ENCODE results near the gene CLTRN.
"Not testable (repeated sequence)": the region's sequence is repeated elsewhere in the genome, so short reads cannot be mapped to it uniquely, and the experiment has no call there.

Gene CLTRN

DNA sequence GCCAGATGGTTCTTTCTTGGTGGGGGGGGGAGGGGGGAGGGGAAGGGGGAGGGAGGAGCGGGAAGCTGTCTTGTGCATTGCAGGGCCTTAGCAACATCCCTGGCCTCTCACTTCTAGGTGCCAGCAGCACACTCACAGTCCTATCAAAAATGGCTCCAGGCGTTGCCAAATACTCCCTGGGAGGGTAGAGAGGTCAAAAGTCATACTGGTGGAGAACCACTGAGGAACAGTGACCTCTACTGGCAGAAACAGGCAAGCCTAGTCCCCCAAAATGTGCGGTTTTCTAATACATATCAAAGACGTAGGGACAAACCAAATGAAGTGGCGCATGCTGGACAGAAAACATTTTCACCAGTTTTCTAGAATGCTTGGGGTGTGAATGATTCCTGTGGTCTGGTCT, 17.1 kb downstream of the CLTRN start:
- DNase-seq (ENCODE audit: low read depth in 2 of 2): not testable (repeated sequence)

DNA sequence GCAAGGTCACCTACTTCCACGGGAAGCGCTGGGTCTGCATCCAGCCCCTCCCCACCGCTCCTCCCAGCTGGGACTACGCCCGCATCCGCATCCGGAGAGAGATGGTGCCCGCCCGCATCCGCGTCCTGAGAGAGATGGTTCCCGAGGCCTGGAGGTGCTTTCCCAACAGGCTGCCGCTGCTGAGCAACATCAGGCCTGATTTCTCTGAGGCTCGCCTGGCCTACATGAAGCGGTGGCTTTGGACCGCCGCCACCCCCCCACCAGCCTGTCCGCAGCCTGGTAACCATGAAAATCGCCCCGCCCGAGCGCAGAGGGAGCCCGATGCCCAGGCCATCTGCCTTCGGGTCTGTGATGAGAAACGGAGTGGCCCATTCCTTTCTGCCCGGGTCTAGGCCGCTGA, 18.1 kb downstream of the CLTRN start:
- no peak for DNase-seq (ENCODE audit: low read depth in 2 of 2)

DNA sequence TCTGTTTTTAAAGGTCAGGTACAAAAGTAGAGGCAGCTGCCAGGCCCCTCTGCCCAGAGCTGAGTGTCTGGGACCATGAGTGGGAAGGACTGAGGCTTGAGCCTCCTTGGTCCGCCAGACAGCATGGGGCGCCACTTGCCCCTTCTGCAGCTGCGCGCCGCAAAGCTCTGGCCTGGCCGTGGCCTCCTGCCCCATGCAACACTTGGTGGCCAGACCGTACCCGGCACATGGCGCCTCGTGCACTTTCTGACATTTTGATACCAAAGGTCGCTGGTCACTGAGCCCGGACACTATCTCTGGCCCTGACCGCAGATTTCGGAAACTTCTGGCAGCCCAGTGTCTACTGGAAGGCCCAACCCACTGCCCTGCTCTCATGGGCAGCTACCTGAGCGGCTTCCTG, 18.6 kb downstream of the CLTRN start:
- DNase-seq (ENCODE audit: low read depth in 2 of 2): no peak

DNA sequence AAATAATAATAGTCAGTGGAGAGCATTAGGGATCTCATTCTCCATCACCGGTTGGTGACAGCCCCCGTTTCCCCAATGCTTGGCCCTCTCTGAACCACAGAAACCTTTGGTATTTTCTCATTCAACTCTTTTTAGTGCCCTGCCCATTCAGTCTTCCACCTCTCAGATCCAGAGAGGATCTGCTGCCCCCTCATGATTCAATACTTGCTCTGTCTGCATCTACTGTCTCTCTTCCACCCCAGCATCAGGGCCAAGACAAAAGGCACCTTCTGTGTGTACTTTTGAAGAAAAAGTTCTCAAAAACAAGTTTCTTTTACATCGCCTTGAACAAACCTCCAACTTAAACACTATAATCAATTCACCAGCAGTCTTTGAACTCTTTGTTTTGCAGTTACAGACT, 19.3 kb downstream of the CLTRN start:
- DNase-seq (ENCODE audit: low read depth in 2 of 2): no peak

DNA sequence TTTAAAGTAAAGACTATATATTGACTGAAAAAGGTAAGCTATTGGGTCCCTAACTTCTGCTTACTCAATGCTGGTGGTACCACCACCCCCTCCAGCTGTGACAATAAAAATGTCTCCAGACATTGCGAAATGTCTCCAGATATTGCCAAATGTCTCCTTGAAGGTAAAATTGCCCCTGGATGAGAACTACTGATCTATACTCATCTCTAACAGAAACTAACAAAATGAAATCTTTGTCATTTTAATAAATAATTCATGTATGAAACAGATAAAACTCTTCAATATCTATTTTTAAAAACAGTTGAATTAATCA, 20.1 kb downstream of the CLTRN start:
- DNase-seq (ENCODE audit: low read depth in 2 of 2): no peak

DNA sequence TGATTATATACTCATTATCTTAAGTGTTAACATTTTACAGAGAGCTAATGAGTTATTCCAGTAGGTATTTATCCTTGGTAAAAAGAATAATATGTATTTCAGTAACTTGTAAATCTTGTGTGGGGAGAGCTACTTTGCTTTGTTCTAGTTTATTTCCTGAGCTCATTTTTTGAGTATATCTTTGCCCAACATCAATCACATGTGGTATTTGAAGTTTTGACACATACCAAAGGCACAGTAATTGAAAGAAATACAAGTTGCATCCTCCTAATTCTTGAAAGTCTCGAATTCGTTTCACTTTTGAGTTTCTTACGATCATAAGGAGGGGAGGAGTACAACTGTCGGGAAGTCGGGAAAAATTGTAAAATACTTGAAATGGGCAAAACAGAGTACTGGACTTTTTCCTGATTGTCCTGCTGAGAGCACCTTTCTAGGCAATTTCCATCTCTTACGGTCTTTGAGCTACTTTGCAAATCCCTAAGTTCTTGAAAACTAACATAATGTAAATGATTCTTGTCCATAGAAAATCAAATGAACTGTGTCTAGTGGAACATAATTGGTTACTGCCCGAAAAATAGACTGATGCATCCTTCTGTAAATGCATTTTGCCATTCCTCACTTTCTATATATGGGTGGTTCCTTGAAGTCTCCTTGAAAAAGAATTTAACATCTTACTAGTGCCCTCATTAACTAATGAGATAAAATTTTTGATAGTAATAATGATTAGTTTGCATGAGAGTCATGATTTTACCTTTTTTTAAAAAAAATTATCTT, 20.6 kb downstream of the CLTRN start:
- DNase-seq (ENCODE audit: low read depth in 2 of 2): no peak

DNA sequence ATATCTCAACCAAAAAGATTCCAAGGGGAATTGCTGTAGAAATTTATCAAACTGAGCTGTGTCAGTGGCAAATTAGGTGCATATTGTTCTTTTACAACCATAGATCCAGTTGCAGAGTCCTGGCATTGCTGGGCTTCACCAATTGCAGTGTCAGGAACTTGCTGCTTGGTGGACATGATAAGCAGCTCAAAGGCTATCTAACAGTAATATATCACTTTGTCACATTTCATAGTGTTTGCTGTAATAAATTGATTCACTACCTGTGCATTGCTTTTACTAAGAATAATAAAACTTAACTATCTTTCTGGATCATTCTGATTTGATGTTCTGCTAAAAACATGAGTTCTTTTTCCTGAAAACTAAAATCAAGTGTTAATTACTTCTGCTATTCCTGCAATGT, 33.0 kb downstream of the CLTRN start:
- DNase-seq (ENCODE audit: low read depth in 2 of 2): no peak

DNA sequence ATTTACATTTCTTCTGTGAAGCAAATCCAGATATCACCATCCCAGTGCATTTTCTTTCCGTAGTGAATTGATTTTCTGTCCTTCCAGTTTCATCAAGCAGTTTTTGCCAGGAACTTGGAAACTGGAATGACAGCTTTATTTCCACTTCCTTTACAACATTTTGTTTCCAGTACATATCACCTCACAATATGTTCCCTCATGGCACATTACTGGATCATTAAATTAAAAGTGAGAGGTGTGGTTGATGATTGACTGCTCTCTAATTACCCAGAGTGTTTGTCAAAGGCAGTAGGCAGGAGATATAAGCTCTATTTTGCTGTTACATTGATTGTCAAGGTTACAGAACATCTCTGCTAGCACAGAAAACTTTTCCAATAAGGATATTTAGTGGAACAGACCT, 41.6 kb downstream of the CLTRN start:
- no peak for DNase-seq (ENCODE audit: low read depth in 2 of 2)

DNA sequence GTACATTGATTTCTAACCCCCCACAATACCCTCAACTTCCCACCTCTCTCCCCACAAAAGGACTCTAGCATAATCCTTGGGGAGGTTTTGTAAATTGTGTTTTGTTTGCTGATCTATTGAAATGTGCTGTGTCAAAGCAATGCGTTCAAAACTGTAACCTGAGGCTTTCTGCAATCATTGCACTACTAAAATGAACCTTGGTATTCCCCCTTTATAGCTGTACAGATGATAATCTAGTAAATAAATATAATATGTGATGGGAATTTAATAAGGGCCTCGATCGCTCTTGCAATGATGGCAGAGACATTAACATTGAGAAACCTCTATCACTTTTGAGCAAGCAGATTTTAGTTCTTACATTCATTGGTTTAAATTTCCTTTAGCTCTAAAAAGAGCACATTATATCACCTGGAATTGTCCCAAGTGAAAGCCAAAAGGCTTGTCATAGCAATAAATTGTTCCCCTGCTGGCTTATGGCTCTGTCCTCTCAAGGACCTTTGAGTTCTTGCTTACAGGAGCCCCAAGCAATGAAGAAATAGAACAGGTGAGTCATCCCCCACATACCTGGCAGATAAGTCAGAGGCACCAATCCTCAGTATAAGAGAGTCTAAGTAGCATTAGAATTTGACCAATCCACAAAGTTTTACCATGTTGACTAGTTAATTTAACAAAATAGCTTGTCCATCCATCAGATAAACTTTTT, 45.4 kb downstream of the CLTRN start:
- DNase-seq (ENCODE audit: low read depth in 2 of 2): no peak

DNA sequence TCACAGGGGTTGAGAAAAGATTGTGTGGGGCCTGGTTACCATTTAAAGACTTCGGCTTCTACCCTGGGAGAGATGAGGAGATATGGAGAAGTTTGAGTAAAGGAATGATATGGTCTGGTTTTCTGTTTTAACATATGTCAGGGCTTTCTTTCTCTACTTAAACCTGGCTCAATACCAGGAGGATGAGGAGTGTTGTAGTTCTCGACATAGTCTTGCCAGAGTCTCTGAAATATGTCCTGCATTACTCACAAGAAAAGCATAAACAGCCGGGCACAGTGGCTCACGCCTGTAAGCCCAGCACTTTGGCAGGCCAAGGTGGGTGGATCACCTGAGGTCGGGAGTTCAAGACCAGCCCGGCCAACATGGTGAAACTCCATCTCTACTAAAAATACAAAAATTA, 47.5 kb downstream of the CLTRN start:
- DNase-seq (ENCODE audit: low read depth in 2 of 2): no peak

DNA sequence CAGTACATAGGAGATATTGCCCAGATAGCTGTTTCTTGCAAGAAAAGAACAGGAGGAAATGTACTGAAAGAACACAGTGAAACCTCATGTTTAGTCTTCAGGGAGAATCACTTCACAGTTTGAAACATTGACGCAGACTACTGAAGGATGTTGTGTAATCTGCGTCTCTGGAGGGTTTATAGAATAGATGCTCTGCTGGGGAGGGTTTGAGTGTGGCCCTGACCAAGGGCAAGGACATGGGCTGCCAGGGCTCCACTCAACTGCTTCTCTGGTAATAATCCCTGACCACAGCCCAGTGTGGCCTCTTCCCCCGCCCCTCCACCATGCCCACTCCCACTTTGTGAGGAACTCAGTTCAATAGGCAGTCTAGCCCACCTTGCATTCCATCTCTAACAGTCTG, 48.1 kb downstream of the CLTRN start:
- DNase-seq (ENCODE audit: low read depth in 2 of 2): no peak

DNA sequence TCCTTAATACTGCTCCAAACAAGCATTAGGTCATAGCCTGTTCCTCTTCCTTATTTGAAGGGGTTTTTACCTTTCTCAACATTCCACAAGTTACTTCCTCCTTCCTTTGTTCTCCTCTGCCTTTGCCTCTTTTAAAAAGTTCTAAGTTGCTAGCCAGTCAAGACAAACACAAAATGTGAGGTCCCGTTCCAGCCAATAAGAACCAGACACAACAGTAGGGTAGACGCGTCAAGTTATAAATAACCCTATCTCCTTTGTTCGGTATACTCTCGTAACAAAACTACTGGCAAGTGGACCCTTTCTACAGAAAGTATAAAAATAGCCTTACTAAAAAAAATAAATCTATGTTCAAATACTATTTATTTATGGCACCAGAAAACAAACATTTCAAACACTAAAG, 57.5 kb downstream of the CLTRN start:
- DNase-seq (ENCODE audit: low read depth in 2 of 2): no peak

DNA sequence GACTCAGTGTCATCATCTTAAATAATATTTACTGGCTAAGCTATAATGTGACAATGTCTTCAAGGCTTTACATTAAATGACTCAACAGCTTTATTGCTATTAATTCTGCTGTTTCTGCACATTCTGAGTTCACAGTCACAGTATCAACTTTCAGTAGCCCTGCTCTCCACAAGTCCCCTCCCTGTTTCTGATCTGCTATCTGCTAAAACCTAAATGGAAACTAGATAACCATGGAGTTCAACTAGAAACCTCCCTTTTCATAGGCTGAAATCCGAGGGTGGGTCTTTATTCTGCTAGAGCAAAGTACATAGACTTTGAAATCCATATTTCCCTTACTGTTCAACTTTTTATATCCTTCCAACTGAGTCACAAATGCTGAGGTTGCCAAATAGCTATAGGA, 58.5 kb downstream of the CLTRN start:
- no peak for DNase-seq (ENCODE audit: low read depth in 2 of 2)

DNA sequence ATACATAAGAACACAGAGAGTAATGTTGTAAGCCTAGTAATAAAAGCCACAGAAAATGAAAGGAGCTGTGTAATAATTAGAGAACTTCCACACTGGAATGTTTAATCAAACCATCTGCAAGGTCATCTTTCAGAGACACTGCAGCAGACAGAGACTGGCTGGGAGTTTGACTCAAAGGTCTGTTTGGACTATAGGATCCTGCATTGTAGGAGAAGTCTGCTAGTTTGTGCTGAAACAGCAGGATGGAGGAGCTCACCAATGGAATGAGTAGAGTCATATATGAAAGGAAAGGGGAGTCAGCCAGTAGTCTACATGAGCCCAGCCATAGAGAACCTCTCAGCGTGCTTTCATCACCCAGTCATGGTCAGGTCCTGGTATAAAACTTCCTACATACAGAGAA, 59.4 kb downstream of the CLTRN start:
- no peak for DNase-seq (ENCODE audit: low read depth in 2 of 2)

DNA sequence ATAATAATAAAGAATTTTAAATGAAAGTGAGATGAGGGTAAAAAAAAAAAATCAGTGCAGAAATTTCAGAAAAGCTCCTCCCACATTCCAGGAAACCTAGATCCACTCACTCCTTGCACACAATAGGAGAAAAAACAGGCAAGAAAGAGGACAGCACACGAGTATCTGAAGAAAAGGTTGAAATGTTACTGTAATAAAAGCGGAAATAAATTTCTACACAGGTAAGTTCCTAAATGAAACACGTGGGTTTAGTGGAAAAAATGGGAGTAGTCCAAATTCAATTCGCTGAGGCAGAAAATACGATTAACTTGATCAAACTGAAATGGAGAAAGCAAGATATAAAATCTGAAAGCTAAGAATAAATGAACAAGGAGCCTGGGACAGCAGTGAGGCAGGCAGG, 61.8 kb downstream of the CLTRN start:
- no peak for DNase-seq (ENCODE audit: low read depth in 2 of 2)

DNA sequence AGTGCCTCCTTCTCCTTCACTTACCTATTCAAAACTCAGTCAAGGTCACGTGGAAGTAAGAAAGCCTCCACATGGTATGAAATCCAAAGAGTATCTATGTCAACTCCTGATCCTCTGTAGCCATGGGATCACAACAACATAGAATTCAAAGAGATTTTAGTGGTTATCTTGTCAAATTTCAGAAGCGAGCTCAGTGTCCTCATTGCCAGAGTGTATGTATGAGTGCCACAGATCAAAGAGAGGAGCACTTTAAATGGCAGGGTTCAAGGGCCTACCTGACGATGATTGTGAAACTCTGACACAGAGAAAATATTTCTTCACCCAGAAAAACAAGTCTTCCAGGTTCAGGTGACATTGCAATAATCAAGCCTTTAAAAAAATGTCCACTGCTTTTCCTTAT, 62.7 kb downstream of the CLTRN start:
- DNase-seq (ENCODE audit: low read depth in 2 of 2): no peak

DNA sequence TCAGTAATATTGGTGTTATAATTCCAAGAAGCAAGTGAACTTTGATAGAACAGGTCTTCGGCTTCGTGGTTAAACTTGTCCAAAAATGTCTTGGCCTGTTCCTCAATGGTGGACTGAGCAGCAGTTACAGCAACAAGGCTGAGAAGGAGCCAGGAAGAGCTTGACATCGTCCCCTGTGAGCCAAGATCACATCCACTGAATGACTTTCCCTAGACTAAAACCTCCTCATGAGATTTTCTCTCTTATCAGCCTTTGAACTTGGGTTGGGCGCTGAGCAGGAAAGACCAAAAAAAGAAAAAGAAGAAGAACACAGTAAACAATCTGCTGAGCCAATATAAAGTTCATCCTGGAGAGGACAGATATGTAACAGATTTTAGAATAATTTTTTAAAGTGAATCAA, 63.9 kb downstream of the CLTRN start, which contains the start of gene ACE2:
Gene ACE2 (minus strand): TSS at position 216 of the 400 bp plus-strand sequence. CDS start 49 bp downstream, at position 167.
- no peak for DNase-seq (ENCODE audit: low read depth in 2 of 2)

DNA sequence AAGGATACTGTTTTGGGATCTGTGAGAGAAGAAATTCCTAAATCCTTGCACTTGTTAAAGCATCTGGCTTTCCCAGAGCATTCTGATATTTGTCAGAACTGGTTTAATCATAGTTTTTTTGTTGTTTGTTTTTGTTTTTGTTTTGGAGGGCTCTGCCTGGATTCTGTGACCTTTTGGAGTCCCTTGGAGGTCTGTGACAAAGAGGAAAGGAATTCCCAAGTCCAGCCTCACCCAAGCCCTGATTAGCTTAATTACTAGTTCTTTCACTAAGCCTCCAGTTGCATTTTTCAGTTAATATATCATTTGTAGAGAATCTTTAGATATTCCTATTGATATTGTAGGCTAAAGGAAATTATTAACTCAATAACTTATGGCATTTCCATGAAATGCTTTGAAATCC, 64.6 kb downstream of the CLTRN start:
- no peak for DNase-seq (ENCODE audit: low read depth in 2 of 2)

DNA sequence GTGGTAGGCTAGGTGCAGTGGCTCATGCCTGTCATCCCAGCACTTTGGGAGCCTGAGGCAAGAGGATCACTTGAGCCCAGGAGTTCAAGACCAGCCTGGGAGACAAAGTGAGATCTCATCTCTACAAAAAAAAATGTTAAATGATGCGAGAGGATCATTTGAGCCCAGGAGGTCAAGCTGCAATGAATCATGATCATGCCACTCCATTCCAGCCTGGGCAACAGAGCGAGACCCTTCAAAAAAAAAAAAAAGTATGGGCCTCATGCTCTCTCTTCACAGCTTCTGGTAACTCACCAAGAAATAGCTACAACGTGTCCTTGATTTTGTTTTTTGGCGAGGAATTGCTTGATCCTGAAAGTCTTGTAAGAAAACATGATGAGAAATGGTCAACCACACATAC, 65.1 kb downstream of the CLTRN start:
- no peak for DNase-seq (ENCODE audit: low read depth in 2 of 2)

DNA sequence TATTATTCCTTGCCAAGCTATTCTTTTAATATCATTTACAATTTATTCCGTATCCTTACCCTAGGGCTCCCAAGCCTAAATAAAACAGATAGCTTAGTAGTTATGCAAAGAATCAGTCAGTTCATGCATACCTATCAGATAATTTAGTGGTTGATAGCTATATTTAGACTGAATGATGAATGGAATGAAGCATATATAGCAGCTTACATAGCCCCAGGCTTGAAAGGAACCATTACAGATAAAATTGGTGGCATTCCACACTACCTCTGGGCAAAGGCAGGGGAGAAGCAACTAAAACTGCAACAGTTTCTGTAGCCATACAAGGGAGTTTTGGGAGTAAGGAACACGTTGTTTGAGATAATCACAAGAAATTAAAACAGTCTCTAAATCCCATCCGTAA, 66.6 kb downstream of the CLTRN start:
- no peak for DNase-seq (ENCODE audit: low read depth in 2 of 2)

DNA sequence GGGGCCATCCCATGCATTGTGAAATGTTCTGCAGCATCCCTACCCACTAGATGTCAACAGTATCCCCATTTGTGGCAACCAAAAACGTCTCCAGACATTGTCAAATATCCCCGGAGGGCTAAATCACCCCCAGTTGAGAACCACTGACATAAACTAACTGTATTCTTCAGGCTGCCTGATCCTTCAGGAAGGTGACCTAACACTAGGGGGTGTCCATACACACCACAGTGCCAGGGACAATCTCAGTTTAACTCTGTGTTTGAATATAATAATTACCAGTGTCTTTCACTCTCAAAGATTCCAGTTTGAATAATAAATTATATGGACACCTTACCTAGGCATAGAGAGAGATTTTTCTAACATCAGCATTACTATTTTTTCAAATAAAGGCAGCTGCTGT, 70.2 kb downstream of the CLTRN start:
- no peak for DNase-seq (ENCODE audit: low read depth in 2 of 2)

DNA sequence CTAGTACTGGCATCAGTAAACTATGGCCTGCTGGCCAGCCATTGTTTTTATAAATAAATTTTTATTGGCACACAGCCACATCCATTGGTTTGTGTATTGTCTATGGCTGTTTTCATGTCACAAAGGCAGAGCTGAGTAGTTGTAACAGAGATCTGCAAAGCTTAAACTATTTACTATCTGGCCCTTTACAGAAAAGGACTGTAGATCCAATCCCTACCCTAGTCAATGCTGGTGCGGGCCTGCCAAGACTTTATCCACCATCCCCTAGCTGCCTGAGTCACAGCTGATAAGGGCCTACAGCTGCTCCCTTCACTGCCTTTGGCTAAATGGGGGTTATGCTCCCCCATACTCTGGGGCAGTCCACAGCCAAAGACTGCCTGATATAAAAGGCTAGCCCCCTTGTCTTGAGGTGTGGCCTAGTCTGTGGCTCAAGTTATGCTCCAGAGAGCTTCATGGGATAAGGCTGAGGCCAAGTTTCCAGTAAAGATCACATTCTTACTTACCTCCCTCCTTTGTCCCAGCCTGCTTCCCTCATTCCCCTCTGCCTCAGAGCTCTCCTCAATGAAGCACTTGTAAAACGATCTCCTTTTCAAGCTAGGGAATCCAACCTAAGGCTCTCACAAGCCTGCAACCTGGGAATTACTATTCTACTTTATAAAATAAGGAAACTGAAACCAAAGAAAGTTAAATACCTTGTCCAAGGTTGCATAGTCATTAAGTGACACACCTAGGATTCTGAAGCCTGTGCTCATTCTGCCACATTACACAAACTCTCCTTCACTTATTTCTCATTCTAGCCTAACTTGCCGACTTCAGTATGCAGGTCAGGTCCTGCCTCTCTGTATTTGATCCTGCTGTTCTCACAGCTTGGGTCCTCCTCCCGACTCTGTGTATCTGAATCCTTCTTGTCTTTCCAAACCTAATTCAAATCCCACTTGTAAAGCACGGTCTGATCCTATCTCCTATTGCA, 84.5 kb downstream of the CLTRN start:
- no peak for DNase-seq (ENCODE audit: low read depth in 2 of 2)

Measured in stimulated activated CD8-positive, alpha-beta memory T cell treated with anti-CD3 and anti-CD28 coated beads, Interleukin-15, amount 100 ng/mL, for 48 hours (primary cell).